GM12891 (cell line): ENCODE measurements around the gene ZBTB38.

Experiments
- PAX5 ChIP-seq: IDR thresholded peaks from 2 replicates; pipeline ENCODE4 v1.6.1; 2011; ENCODE audit warnings: low read length, moderate library complexity, mild to moderate bottlenecking; ENCODE audit not compliant: insufficient read depth, severe bottlenecking
- POLR2A ChIP-seq: IDR thresholded peaks from 2 replicates; pipeline ENCODE4 v1.6.1; 2011; ENCODE audit warnings: low read depth, low read length, control low read depth
- POLR2AphosphoS5 ChIP-seq: IDR thresholded peaks from 2 replicates; pipeline ENCODE4 v1.6.1; 2011; ENCODE audit warnings: low read depth, low read length, control low read depth
- POU2F2 ChIP-seq: IDR thresholded peaks from 2 replicates; pipeline ENCODE4 v1.6.1; 2011; ENCODE audit warnings: low read depth, mild to moderate bottlenecking, control low read depth, low read length, moderate library complexity
- SPI1 ChIP-seq: IDR thresholded peaks from 2 replicates; pipeline ENCODE4 v1.6.1; 2011; ENCODE audit warnings: low read depth, low read length, control low read depth
- TAF1 ChIP-seq: IDR thresholded peaks from 2 replicates; pipeline ENCODE4 v1.6.1; 2011; ENCODE audit warnings: low read depth, low read length, control low read depth

- TF ChIP-seq POLR2A (no peak), POLR2AphosphoS5 (no peak), TAF1 (no peak), SPI1 (no peak), POU2F2 (no peak), PAX5 (no peak)
Measured at GRCh38 chr3:141373768-141374526, 5.6 kb downstream of the ZBTB38 start.
